GM23248 (cell line): ENCODE results near the gene PLA2G4C.

Source experiments
- EZH2 ChIP-seq: fragments of 200-600 bp; sonication (generic); IDR thresholded peaks from 2 replicates; pipeline ENCODE4 v1.6.1; 2018; ENCODE audit warnings: antibody characterized with exemption, mild to moderate bottlenecking; ENCODE audit not compliant: insufficient read depth, poor library complexity, severe bottlenecking
- EZH2phosphoT487 ChIP-seq: fragments of 200-600 bp; sonication (generic); IDR thresholded peaks from 2 replicates; pipeline ENCODE4 v1.6.1; 2018; ENCODE audit warnings: antibody characterized with exemption, moderate library complexity, mild to moderate bottlenecking, low read depth; ENCODE audit not compliant: insufficient read depth

- TF ChIP-seq EZH2 (no peak), EZH2phosphoT487 (no peak)
These were observed 663 bp upstream of the PLA2G4C start for GRCh38 chr19:48111280-48111679.
